DND-41 (cell line): Measurements from ENCODE around the gene STPG4.

Source experiments
- EZH2 ChIP-seq: IDR thresholded peaks from 3 replicates; pipeline ENCODE4 v1.6.1; 2012; ENCODE audit warnings: borderline replicate concordance, low read depth, mild to moderate bottlenecking, moderate library complexity, low read length, inconsistent platforms; ENCODE audit not compliant: severe bottlenecking
- TF ChIP-seq, protein P1 (sequence below): IDR thresholded peaks from 2 replicates; pipeline ENCODE4 v1.5.1; 2012; ENCODE audit warnings: borderline replicate concordance, low read length, moderate library complexity, mild to moderate bottlenecking; ENCODE audit not compliant: poor library complexity, severe bottlenecking; ENCODE audit errors: extremely low read depth

DNA sequence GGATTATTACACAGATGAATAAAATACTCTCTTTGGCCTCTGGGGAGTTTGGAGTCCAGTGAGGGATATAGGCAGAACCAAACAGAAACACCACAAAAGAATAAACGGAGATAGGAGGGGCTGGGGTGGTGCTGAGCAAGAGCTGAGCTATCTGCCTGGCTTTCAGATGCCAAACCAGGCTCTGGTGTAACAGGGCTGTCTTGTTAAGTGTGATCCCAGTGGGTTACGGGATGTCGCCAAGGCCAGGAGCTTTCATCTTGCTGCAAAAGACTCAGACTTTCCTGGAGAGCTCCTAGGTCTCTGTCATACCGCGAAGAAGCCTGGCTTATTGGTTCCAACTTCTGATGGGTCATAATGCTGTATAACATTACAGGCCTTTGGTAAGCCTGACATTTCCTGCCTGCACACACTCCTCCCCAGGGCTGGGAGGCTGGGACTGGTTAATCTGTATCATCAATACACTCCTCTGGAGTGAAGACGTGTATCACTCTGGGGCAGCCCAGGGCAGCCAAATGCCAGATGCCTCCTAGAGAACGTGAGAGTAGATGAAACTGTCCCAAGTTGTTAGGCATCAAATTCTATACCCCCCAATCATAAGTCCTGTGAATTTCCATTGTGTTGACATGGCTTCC is 60.5 kb downstream of the STPG4 start:
- TF ChIP-seq, protein P1, sequence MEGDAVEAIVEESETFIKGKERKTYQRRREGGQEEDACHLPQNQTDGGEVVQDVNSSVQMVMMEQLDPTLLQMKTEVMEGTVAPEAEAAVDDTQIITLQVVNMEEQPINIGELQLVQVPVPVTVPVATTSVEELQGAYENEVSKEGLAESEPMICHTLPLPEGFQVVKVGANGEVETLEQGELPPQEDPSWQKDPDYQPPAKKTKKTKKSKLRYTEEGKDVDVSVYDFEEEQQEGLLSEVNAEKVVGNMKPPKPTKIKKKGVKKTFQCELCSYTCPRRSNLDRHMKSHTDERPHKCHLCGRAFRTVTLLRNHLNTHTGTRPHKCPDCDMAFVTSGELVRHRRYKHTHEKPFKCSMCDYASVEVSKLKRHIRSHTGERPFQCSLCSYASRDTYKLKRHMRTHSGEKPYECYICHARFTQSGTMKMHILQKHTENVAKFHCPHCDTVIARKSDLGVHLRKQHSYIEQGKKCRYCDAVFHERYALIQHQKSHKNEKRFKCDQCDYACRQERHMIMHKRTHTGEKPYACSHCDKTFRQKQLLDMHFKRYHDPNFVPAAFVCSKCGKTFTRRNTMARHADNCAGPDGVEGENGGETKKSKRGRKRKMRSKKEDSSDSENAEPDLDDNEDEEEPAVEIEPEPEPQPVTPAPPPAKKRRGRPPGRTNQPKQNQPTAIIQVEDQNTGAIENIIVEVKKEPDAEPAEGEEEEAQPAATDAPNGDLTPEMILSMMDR: no peak
- TF ChIP-seq EZH2: no peak
